Measurements from ENCODE around the gene CITED4.

The CITED4 gene

DNA sequence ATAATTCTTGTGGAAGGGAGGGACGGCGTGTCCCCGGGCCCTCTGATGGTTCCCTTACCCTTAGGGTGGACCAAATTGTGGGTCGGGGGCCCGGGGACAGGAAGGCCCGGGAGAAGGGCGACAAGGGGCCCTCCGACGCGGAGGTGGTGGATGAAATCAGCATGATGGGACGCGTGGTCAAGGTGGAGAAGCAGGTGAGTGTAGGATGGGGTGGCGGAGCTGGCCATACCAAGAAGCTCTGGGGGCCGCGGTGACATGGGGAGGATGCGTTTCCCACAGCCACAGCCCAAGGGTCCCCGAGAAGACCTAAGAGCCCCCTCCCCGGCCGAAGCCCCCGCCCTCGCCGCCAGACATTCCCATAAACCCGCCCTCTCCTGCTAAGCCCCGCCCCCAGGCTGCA is 24.6 kb downstream of the CITED4 start:
- DNase-seq (ENCODE audit: low spot score): no peak

GRCh38 chr1:40836283-40836682 is 25.9 kb downstream of the CITED4 start:
- FAIRE-seq (no peak), DNase-seq (ENCODE audit: low spot score) (no peak)

More for the DNA sequence above, 24.6 kb downstream of the CITED4 start:
- FAIRE-seq: peak; percentile 20

GRCh38 chr1:40834968-40835545 is 27.1 kb downstream of the CITED4 start:
- FAIRE-seq (no peak), DNase-seq (ENCODE audit: low spot score) (no peak)

GRCh38 chr1:40833979-40834378 is 28.2 kb downstream of the CITED4 start:
- FAIRE-seq: no peak
- no peak for DNase-seq (ENCODE audit: low spot score)

- no peak for DNase-seq (ENCODE audit: low spot score)
- FAIRE-seq: no peak
These were observed 31.0 kb downstream of the CITED4 start for GRCh38 chr1:40831001-40831732.

DNA sequence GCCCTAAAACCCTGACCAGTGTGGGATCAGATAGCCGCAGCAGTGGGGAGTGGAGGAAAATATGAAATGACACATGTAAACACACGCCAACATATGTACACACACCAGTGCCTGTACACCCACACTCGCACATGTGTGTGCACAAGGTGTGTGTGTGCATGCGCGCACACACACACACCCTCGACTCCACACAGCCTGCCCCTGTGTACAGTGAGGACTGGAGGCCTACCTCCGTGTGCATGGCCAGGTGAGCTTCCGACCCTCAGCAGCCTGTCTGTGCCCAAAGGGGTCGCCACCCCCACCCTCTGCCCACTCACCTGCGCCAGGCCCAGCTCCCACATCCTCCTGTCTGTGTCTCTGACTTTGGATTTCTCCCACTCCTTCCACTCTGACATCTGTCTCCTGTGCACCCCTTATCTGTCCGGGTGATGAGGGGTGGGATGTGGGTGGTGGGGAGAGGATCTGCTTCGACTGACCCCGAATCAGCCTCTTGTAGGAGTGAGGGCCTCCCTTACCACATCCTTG is 31.7 kb downstream of the CITED4 start:
- DNase-seq (ENCODE audit: low spot score) (no peak), FAIRE-seq (peak; percentile 94)

DNA sequence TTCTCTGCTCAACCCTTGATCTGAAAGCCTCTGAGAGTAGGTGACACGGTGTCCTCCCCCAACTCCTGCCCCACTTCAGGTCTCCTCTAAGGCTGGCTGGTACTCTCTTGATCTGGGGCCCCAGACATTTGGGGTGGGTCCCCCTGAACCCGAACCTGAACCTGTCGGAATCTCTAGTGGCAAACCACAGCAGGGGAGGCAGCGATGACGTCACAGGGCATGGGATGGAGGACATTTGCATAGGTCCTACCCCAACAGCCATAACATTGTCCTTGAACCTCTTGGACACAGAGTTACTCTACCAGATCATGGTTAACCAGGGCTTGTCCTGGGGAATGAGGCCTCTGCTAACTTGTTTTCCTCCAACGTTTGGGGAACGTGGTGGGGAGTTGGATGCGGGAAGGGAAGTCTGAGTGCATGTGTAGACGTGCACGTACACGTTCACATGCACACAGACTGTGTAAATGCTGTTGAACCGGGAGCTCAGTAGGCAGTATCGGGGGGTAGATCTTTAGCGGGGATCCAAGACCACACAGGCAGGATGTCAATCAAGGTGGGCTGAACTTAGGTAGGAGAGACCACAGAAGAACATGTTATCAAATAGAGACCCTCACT is 32.4 kb downstream of the CITED4 start:
- FAIRE-seq (peak; percentile 23), DNase-seq (ENCODE audit: low spot score) (no peak)

- FAIRE-seq (no peak), DNase-seq (ENCODE audit: low spot score) (no peak)
These were observed 36.2 kb downstream of the CITED4 start for GRCh38 chr1:40825996-40826395.

- DNase-seq (ENCODE audit: low spot score) (no peak), FAIRE-seq (peak; percentile 42)
These were observed 36.8 kb downstream of the CITED4 start for GRCh38 chr1:40825435-40825788.

DNA sequence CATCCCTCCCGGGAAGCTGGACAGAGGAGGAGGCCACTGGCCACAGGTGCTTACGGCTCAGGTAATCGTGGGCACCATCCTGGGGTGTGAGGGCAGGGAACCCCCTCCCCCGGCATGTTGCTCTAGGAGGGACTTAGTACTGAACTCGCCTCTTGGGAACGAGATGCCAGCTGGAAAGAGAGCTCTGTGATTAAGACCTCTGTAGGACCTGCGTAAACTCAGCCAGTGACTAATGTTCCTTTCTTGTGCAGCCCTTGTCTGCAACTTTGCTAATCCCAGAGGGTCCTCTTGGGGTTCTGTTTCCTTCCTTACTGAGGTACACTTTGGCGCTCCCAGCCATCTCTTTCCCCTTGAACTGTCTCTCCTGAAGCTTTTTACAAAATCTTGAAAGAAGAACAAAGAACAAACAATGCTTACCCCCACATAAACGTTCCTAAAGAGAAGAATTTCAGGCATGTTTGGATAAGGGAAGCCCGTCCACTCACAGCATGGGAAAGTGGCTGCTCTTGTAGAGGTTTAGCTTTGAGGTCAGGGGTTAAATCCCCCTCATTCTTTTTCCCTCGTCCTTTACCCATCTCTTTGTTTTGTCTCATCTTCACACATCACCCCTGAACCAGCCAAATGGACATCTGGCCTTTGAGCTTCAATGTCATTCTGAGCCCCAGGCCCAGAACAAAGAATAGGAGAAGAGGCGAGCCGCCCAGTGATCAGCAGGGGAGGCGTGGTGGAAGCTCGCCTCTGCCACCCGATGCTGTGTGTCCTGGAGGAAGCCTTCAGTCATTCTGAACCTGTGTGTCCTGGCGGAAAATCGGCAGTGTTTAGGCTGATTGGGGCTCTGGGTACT is 37.4 kb downstream of the CITED4 start:
- FAIRE-seq (peak; percentile 9), DNase-seq (ENCODE audit: low spot score) (no peak)

DNA sequence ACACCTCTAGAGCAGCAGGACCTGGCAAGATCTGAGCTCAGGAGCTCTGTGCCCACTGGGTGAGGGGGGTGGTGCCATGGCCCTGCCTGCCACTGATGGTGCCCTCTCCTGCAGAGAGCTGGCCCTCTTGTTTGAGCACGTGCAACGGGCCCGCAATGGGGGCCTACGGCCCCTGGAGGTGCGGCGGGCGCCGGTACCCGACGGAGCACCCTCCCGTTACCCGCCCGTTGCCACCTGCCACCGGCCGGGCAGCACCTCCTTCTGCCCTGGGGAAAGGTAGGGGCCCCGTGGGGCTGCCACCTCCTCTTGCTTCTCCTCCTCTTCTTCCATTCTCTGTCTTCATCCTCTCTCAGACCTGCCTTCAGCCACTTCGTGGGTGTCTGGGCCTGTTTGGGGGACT is 38.2 kb downstream of the CITED4 start:
- no peak for FAIRE-seq
- no peak for DNase-seq (ENCODE audit: low spot score)

GRCh38 chr1:40823345-40823744 is 38.8 kb downstream of the CITED4 start:
- FAIRE-seq: no peak
- DNase-seq (ENCODE audit: low spot score): no peak

DNA sequence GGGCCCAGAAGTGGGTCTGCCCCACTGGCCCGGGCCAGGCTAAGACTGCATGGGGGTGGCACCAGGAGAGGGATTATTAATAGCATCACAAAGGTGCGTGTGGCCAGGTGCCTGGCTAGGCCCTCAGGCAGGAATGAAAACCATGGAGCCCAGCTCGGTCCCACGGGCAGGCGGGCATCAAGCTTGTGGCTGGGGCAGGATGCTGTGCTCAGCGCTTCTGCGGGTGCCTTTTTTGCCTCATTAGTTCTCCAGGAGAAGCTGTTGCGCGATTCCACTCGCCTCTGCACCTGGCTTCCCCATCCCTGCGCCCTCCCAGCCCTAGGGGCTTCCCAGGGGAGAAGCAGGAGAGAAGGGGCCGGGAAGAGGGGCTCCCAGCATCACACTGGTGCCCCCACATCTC is 39.3 kb downstream of the CITED4 start:
- DNase-seq (ENCODE audit: low spot score) (no peak), FAIRE-seq (no peak)

DNA sequence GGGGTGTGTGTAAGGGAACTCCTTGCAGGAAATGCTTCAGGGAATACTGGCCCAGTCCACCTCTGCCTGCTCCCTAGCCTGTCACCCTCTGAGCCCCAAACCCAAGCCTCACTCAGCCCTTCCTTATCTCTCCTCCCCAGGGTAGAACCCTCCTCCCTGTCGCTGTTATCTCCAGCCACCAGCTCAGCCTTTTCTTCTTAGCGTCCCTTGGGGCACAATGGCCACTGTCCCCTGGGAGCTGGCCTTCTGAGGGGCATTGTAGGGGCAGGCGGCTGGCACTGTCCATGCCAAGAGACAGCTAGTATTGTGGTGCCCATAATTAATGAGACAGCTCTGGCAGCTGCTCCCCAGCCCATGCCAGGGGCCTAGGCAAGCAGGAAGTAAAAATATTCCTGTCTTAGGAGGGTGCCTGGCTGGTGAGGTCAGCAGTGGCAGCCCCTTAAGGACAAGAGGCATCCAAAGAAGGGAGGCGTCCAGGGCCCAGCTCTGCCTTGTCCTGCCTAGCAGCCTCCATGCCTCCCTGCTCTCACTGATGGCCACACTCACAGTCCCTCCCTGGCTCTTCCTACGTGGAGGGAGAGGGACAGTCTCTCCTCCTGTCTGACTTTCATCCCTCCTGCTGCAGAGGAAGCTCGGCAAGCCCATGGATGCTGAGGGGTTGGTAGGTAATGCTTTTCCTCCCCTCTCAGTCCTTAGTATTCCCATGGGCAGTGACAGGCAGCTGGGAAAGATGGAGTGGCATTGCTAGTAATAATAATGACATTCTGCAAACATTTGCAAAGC is 41.1 kb downstream of the CITED4 start:
- DNase-seq (ENCODE audit: low spot score): no peak
- peak; percentile 46 for FAIRE-seq

DNA sequence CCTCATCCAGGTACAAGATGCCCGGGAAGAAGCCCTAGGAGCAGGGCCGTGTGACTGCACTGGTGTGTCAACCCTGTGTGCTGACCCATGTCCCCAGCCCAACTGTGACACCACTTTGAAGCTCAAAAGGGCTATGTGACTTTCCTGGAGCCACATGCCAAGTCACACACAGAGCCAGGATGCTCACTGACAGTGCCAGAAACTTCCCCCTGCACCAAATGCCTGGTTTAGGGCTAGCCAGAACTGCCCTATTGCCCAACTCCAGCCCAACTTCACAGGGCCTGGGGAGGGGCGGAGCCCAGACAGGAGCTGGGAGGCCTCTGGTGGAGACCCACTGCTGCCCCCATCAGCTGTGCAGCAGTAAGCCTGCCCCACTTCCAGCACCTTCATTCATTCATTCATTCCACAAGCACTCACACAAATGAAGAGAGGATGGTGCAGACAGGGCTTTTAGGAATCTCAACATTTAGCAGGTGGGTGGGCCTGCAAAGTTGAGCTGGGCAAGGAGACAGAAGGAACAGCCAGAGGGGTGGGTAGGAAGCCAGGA is 41.8 kb downstream of the CITED4 start:
- no peak for DNase-seq (ENCODE audit: low spot score)
- FAIRE-seq: peak; percentile 87

DNA sequence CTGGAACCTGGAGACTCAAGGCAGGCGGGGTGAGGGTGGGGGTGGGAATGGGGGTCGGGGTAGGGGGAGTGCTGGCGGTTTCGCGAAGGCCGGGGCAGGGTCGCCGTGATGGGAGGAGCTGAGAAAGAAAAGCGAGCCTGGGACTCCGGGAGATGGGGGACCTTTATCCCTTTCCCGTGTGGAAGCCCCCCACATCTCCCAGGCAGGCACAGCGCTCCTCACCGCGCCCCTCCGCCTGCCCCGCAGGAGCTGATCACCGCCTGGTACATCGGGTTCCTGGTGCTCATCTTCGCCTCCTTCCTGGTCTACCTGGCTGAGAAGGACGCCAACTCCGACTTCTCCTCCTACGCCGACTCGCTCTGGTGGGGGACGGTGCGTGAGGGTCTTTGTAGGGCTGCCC is 43.1 kb downstream of the CITED4 start:
- DNase-seq (ENCODE audit: low spot score): no peak
- no peak for FAIRE-seq

DNA sequence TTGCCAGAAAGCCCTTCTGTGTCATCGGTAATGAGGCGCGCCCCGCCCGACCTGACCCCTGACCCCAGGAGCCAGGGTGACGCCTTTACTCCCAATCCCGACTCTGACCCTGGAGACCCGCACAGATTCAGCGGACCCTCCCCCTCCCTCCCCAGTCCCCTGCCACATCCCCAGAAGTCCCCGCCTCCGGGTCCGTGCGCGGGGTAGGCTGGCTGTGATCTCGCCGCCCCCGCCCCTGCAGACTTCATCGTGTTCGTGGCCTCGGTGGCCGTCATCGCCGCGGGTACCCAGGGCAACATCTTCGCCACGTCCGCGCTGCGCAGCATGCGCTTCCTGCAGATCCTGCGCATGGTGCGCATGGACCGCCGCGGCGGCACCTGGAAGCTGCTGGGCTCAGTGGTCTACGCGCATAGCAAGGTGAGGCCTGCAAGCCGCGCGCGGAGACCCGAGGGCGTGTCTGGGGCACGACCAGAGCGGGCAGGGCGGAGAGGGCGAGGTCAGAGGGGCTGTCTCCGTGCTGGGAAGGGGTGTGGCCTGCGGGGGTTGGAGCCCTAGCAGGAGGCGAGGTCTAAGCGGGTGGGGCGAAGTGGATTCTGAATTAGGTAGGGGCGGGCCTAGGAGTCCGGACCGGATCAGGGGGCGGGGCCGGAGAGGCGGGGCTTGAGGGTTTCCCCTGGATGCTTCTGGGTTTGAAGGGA is 43.8 kb downstream of the CITED4 start:
- FAIRE-seq (no peak), DNase-seq (ENCODE audit: low spot score) (no peak)

GRCh38 chr1:40817791-40818263 is 44.3 kb downstream of the CITED4 start:
- no peak for FAIRE-seq
- no peak for DNase-seq (ENCODE audit: low spot score)

DNA sequence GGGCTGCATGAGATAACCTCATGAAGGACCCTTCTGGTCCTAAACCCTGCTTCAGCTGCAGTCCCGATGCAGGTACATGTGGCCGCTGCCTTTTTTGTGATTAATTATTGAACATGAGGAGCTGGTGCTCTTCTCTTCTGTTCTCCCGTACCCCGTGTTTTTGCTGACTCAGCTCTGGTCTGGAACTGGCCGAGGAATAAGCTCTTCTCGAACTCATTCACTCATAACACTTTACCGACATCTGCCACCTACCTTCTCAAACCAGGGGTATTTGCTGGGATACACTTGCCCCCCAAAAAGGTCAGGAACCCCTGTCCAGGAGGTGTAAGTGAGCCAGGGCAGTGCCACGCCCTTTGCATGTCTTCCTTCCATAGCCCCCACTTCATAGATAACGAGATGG is 46.7 kb downstream of the CITED4 start:
- FAIRE-seq (no peak), DNase-seq (ENCODE audit: low spot score) (no peak)

Data from urothelium cell line (cell line).